Astrocyte (in vitro differentiated cells and primary cell): ENCODE data around the gene FAM131B.

Source experiments
- EZH2 ChIP-seq: IDR thresholded peaks from 2 replicates; pipeline ENCODE4 v1.6.1; 2012; ENCODE audit warnings: mild to moderate bottlenecking, low read length, inconsistent platforms; ENCODE audit not compliant: insufficient read depth
- TF ChIP-seq, protein P1 (sequence below): IDR thresholded peaks from 2 replicates; pipeline ENCODE4 v1.5.1; 2011; ENCODE audit warnings: low read depth, mild to moderate bottlenecking, inconsistent platforms, low read length, moderate library complexity; ENCODE audit not compliant: insufficient read depth

DNA sequence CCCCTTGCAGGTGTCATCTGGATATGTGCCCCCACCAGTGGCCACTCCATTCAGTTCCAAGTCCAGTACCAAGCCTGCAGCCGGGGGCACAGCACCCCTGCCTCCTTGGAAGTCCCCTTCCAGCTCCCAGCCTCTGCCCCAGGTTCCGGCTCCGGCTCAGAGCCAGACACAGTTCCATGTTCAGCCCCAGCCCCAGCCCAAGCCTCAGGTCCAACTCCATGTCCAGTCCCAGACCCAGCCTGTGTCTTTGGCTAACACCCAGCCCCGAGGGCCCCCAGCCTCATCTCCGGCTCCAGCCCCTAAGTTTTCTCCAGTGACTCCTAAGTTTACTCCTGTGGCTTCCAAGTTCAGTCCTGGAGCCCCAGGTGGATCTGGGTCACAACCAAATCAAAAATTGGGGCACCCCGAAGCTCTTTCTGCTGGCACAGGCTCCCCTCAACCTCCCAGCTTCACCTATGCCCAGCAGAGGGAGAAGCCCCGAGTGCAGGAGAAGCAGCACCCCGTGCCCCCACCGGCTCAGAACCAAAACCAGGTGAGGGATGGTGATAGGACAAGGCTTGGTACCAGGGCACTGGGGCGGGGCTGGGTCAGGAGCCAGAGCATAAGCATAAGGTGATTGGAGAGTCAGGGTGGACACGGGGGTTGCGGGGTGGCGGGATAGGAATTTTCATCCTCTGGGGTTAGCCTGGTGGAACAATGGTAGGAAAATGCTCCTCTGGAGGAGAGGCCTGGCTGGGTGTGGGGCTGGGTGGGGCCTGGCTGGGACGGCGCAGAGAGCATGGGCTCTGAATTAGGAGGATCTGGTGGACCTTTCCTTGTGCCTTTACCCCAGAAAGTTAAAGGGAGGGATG is 20.5 kb upstream of the FAM131B start:
- TF ChIP-seq, protein P1, sequence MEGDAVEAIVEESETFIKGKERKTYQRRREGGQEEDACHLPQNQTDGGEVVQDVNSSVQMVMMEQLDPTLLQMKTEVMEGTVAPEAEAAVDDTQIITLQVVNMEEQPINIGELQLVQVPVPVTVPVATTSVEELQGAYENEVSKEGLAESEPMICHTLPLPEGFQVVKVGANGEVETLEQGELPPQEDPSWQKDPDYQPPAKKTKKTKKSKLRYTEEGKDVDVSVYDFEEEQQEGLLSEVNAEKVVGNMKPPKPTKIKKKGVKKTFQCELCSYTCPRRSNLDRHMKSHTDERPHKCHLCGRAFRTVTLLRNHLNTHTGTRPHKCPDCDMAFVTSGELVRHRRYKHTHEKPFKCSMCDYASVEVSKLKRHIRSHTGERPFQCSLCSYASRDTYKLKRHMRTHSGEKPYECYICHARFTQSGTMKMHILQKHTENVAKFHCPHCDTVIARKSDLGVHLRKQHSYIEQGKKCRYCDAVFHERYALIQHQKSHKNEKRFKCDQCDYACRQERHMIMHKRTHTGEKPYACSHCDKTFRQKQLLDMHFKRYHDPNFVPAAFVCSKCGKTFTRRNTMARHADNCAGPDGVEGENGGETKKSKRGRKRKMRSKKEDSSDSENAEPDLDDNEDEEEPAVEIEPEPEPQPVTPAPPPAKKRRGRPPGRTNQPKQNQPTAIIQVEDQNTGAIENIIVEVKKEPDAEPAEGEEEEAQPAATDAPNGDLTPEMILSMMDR, result no peak
- no peak for TF ChIP-seq EZH2
